HEK293 (cell line): ENCODE results near the gene FBXO27.

ENCODE experiments used
- AEBP2 ChIP-seq: fragments of 450-650 bp; formaldehyde crosslinking; IDR thresholded peaks from 2 replicates; pipeline ENCODE4 v1.5.1; 2016; ENCODE audit warnings: missing biosample characterization, missing genetic modification characterization, borderline replicate concordance
- ATF2 ChIP-seq: fragments of 450-650 bp; formaldehyde crosslinking; IDR thresholded peaks from 2 replicates; pipeline ENCODE4 v1.5.1; 2016; ENCODE audit warnings: missing biosample characterization, missing genetic modification characterization, low read depth
- BCL11B ChIP-seq: fragments of 450-650 bp; formaldehyde crosslinking; IDR thresholded peaks from 2 replicates; pipeline ENCODE4 v1.5.1; 2016; ENCODE audit warnings: low read depth, missing biosample characterization, missing genetic modification characterization
- GFI1B ChIP-seq: fragments of 450-650 bp; formaldehyde crosslinking; IDR thresholded peaks from 2 replicates; pipeline ENCODE4 v1.5.1; 2016; ENCODE audit warnings: missing biosample characterization, missing genetic modification characterization
- KLF17 ChIP-seq: fragments of 450-650 bp; formaldehyde crosslinking; IDR thresholded peaks from 2 replicates; pipeline ENCODE4 v1.5.1; 2016; ENCODE audit warnings: missing biosample characterization, missing genetic modification characterization
- MZF1 ChIP-seq: fragments of 450-650 bp; formaldehyde crosslinking; IDR thresholded peaks from 2 replicates; pipeline ENCODE4 v1.5.1; 2017; ENCODE audit warnings: missing biosample characterization, missing genetic modification characterization, borderline replicate concordance
- PRDM1 ChIP-seq: fragments of 450-650 bp; formaldehyde crosslinking; IDR thresholded peaks from 2 replicates; pipeline ENCODE4; 2016; ENCODE audit warnings: missing biosample characterization, missing genetic modification characterization
- SETDB1 ChIP-seq: IDR thresholded peaks from one replicate; pipeline ENCODE4 v1.6.1; 2017; ENCODE audit warnings: mild to moderate bottlenecking, low read length, moderate library complexity, mixed read lengths; ENCODE audit not compliant: insufficient read length
- SP2 ChIP-seq: fragments of 450-650 bp; formaldehyde crosslinking; IDR thresholded peaks from 2 replicates; pipeline ENCODE4 v1.5.1; 2016; ENCODE audit warnings: missing biosample characterization, missing genetic modification characterization
- YY2 ChIP-seq: fragments of 450-650 bp; formaldehyde crosslinking; IDR thresholded peaks from 2 replicates; pipeline ENCODE4 v1.5.1; 2016; ENCODE audit warnings: missing biosample characterization, missing genetic modification characterization
- ZBTB26 ChIP-seq: fragments of 450-650 bp; formaldehyde crosslinking; optimal IDR thresholded peaks from 2 replicates; pipeline ENCODE3; 2016; ENCODE audit warnings: missing biosample characterization, mild to moderate bottlenecking, missing genetic modification characterization
- ZBTB8A ChIP-seq: fragments of 450-650 bp; formaldehyde crosslinking; IDR thresholded peaks from 2 replicates; pipeline ENCODE4 v1.5.1; 2016; ENCODE audit warnings: missing biosample characterization, missing genetic modification characterization
- ZEB2 ChIP-seq: fragments of 450-650 bp; formaldehyde crosslinking; IDR thresholded peaks from 2 replicates; pipeline ENCODE4 v1.5.1; 2016; ENCODE audit warnings: missing biosample characterization, missing genetic modification characterization
- ZFHX2 ChIP-seq: fragments of 450-650 bp; formaldehyde crosslinking; conservative IDR thresholded peaks from 2 replicates; pipeline ENCODE4 v1.5.1; 2016; ENCODE audit warnings: missing biosample characterization, missing genetic modification characterization
- ZFP3 ChIP-seq: fragments of 450-650 bp; formaldehyde crosslinking; IDR thresholded peaks from 2 replicates; pipeline ENCODE4 v1.5.1; 2016; ENCODE audit warnings: low read depth, missing biosample characterization, missing genetic modification characterization
- ZIC2 ChIP-seq: fragments of 450-650 bp; formaldehyde crosslinking; IDR thresholded peaks from 2 replicates; pipeline ENCODE4 v1.5.1; 2016; ENCODE audit warnings: missing biosample characterization, missing genetic modification characterization
- ZNF174 ChIP-seq: fragments of 450-650 bp; formaldehyde crosslinking; IDR thresholded peaks from 2 replicates; pipeline ENCODE4 v1.5.0; 2017; ENCODE audit warnings: missing biosample characterization, mild to moderate bottlenecking, missing genetic modification characterization
- ZNF221 ChIP-seq: fragments of 450-650 bp; formaldehyde crosslinking; IDR thresholded peaks from 2 replicates; pipeline ENCODE4 v1.5.1; 2017; ENCODE audit warnings: missing biosample characterization, missing genetic modification characterization, borderline replicate concordance
- ZNF23 ChIP-seq: fragments of 450-650 bp; formaldehyde crosslinking; IDR thresholded peaks from 2 replicates; pipeline ENCODE4 v1.5.1; 2016; ENCODE audit warnings: missing biosample characterization, missing genetic modification characterization, borderline replicate concordance
- ZNF248 ChIP-seq: fragments of 450-650 bp; formaldehyde crosslinking; IDR thresholded peaks from 2 replicates; pipeline ENCODE4 v1.5.1; 2017; ENCODE audit warnings: missing biosample characterization, missing genetic modification characterization
- ZNF266 ChIP-seq: fragments of 450-650 bp; formaldehyde crosslinking; IDR thresholded peaks from 2 replicates; pipeline ENCODE4 v1.5.1; 2016; ENCODE audit warnings: missing biosample characterization, missing genetic modification characterization, low read depth
- ZNF302 ChIP-seq: fragments of 450-650 bp; formaldehyde crosslinking; IDR thresholded peaks from 2 replicates; pipeline ENCODE4 v1.5.1; 2016; ENCODE audit warnings: missing biosample characterization, missing genetic modification characterization, low read depth
- ZNF335 ChIP-seq: fragments of 450-650 bp; formaldehyde crosslinking; conservative IDR thresholded peaks from 2 replicates; pipeline ENCODE4 v1.5.1; 2016; ENCODE audit warnings: missing biosample characterization, missing genetic modification characterization
- ZNF423 ChIP-seq: fragments of 450-650 bp; formaldehyde crosslinking; IDR thresholded peaks from 2 replicates; pipeline ENCODE4 v1.5.1; 2016; ENCODE audit warnings: missing biosample characterization, missing genetic modification characterization
- ZNF48 ChIP-seq: fragments of 450-650 bp; formaldehyde crosslinking; IDR thresholded peaks from 2 replicates; pipeline ENCODE4 v1.5.1; 2016; ENCODE audit warnings: missing biosample characterization, missing genetic modification characterization
- ZNF510 ChIP-seq: fragments of 450-650 bp; formaldehyde crosslinking; IDR thresholded peaks from 2 replicates; pipeline ENCODE4 v1.5.1; 2018; ENCODE audit warnings: mild to moderate bottlenecking, missing genetic modification characterization, missing biosample characterization; ENCODE audit not compliant: insufficient replicate concordance
- ZNF529 ChIP-seq: fragments of 450-650 bp; formaldehyde crosslinking; IDR thresholded peaks from 2 replicates; pipeline ENCODE4 v1.5.1; 2017; ENCODE audit warnings: missing genetic modification characterization, missing biosample characterization; ENCODE audit not compliant: insufficient replicate concordance
- ZNF600 ChIP-seq: fragments of 450-650 bp; formaldehyde crosslinking; IDR thresholded peaks from 2 replicates; pipeline ENCODE4 v1.5.1; 2016; ENCODE audit warnings: missing biosample characterization, missing genetic modification characterization
- ZNF610 ChIP-seq: fragments of 450-650 bp; formaldehyde crosslinking; IDR thresholded peaks from 2 replicates; pipeline ENCODE4 v1.5.1; 2016; ENCODE audit warnings: missing biosample characterization, missing genetic modification characterization, borderline replicate concordance
- ZNF639 ChIP-seq: fragments of 450-650 bp; formaldehyde crosslinking; IDR thresholded peaks from 2 replicates; pipeline ENCODE4 v1.5.1; 2016; ENCODE audit warnings: missing biosample characterization, missing genetic modification characterization
- ZNF664 ChIP-seq: fragments of 450-650 bp; formaldehyde crosslinking; IDR thresholded peaks from 2 replicates; pipeline ENCODE4 v1.5.1; 2016; ENCODE audit warnings: missing biosample characterization, missing genetic modification characterization
- ZNF677 ChIP-seq: fragments of 450-650 bp; IDR thresholded peaks from 2 replicates; pipeline ENCODE4 v1.5.0; 2018; ENCODE audit warnings: missing biosample characterization, mild to moderate bottlenecking, missing genetic modification characterization, moderate library complexity
- ZNF704 ChIP-seq: fragments of 450-650 bp; formaldehyde crosslinking; IDR thresholded peaks from 2 replicates; pipeline ENCODE4 v1.5.1; 2016; ENCODE audit warnings: missing biosample characterization, missing genetic modification characterization
- ZXDB ChIP-seq: fragments of 450-650 bp; formaldehyde crosslinking; IDR thresholded peaks from 2 replicates; pipeline ENCODE4 v1.5.1; 2016; ENCODE audit warnings: missing biosample characterization, missing genetic modification characterization

The FBXO27 gene

GRCh38 chr19:38989066-38989605, 43.2 kb downstream of the FBXO27 start (continued):
- TF ChIP-seq ZNF174 (tag by site-specific recombination) (no peak), ZNF423 (tag by site-specific recombination) (no peak), SP2 (tag by site-specific recombination) (peak; percentile 45), AEBP2 (tag by site-specific recombination) (no peak), ZIC2 (tag by site-specific recombination) (peak; percentile 74), ZBTB8A (tag by site-specific recombination) (peak; percentile 58), ZFP3 (no peak), ZNF248 (tag by site-specific recombination) (no peak), PRDM1 (tag by site-specific recombination) (no peak), ZEB2 (tag by site-specific recombination) (peak; percentile 94), ZBTB26 (tag by site-specific recombination) (peak; percentile 32), KLF17 (tag by site-specific recombination) (peak; percentile 87), ZNF677 (tag by site-specific recombination) (no peak), ZFHX2 (tag by site-specific recombination) (no peak; the same call in 1 of the 2 replicates), GFI1B (tag by site-specific recombination) (no peak), ZNF302 (tag by site-specific recombination) (no peak), ZNF529 (tag by site-specific recombination) (no peak), MZF1 (peak; percentile 100), SETDB1 (no peak), ZNF23 (no peak), ZNF510 (no peak), ZNF610 (tag by site-specific recombination) (peak; percentile 79; the same call in 1 of the 2 replicates), ZNF600 (tag by site-specific recombination) (peak; percentile 98), ATF2 (tag by site-specific recombination) (no peak), ZNF221 (no peak), BCL11B (tag by site-specific recombination) (no peak), YY2 (tag by site-specific recombination) (no peak), ZNF335 (tag by site-specific recombination) (peak; percentile 100), ZNF639 (tag by site-specific recombination) (no peak), ZNF704 (no peak), ZNF664 (tag by site-specific recombination) (no peak), ZXDB (tag by site-specific recombination) (peak; percentile 88), ZNF48 (no peak), ZNF266 (tag by site-specific recombination) (no peak)
